Measurements from ENCODE around the gene ZIC5.

Gene ZIC5

DNA sequence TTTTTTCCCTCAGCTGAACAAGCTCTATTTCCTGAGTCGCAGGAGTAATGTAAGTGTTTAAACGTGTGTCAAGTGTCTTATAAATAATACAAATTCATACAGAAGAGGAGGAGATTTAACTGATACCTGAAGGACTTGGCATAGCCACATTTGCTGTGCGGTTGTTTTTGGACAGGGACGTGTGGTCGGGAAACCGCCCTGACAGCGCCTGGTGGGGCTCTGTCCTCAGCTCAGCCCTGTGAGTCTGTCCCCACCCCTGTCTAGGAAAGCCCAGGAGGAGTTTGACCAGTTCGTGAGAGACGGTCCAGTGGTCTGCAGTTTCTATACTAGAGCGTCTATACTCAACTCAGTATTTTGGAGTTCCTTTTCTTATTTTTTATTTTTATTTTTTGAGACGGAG lies 26.7 kb upstream of the ZIC5 start:
- H3K9me2 ChIP-seq (replicated peaks; ENCODE audit: insufficient read depth, low read length): no peaks in the 10 kb centered on the region
- H3K36me3 ChIP-seq (ENCODE audit: low read length): no peaks in the 10 kb centered on the region
- no peaks in the 10 kb centered on the region for H3F3A ChIP-seq (ENCODE audit: insufficient read depth)
- TF ChIP-seq EZH2phosphoT487 (conservative IDR thresholded peaks at IDR 0.05; ENCODE audit: low read length): no peak
- TF ChIP-seq, protein P1, sequence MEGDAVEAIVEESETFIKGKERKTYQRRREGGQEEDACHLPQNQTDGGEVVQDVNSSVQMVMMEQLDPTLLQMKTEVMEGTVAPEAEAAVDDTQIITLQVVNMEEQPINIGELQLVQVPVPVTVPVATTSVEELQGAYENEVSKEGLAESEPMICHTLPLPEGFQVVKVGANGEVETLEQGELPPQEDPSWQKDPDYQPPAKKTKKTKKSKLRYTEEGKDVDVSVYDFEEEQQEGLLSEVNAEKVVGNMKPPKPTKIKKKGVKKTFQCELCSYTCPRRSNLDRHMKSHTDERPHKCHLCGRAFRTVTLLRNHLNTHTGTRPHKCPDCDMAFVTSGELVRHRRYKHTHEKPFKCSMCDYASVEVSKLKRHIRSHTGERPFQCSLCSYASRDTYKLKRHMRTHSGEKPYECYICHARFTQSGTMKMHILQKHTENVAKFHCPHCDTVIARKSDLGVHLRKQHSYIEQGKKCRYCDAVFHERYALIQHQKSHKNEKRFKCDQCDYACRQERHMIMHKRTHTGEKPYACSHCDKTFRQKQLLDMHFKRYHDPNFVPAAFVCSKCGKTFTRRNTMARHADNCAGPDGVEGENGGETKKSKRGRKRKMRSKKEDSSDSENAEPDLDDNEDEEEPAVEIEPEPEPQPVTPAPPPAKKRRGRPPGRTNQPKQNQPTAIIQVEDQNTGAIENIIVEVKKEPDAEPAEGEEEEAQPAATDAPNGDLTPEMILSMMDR (IDR thresholded peaks at IDR 0.05; ENCODE audit: insufficient read depth, low read length, poor library complexity, severe bottlenecking): no peak
- H3K4me2 ChIP-seq (ENCODE audit: low read depth, low read length, poor library complexity, severe bottlenecking): no peak overlapping the region
- no peak overlapping the region for H2AFZ ChIP-seq (ENCODE audit: low read depth, low read length, severe bottlenecking)
- H3K9me3 ChIP-seq (ENCODE audit: insufficient read depth, low read length): no peaks in the 10 kb centered on the region
- H3K4me3 ChIP-seq (ENCODE audit: insufficient read depth, low read length, poor library complexity, severe bottlenecking): no peak overlapping the region
- H3K27me3 ChIP-seq (ENCODE audit: low read length): no peaks in the 10 kb centered on the region
- no peaks in the 10 kb centered on the region for H3K79me2 ChIP-seq (ENCODE audit: insufficient read depth, low read length)
- H4K20me1 ChIP-seq (ENCODE audit: low read depth, low read length): no peaks in the 10 kb centered on the region
- H3K27ac ChIP-seq (ENCODE audit: low read depth, low read length): no peak overlapping the region
- H3K9ac ChIP-seq (ENCODE audit: low read length): no peak overlapping the region

DNA sequence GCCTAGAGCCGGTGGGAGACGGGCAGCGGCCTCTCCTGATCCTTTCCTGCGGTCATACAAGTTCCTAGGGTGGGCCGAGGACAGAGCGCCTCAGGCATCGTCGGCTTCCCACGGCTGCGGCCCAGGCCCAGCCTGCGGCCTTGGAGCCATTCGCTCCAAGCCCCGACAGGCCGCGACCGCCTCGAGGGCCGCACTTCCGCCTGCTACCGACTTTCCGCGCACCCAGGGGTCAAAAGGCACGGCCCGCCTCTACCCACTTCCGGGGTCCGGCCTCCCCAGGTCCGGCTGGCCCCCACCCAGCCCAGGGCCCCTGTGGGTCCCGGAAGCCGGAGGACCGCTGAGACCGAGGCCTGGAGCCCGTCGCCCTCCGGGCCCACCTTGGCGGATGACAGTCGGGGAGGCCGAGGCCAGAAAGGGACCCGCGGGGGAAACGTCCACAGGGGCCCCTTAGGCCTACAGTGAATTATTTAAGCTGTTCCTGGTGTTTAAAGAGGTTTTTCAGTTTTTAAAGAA lies 26.2 kb upstream of the ZIC5 start:
- H4K20me1 ChIP-seq (ENCODE audit: low read depth, low read length): no peaks in the 10 kb centered on the region
- no peaks in the 10 kb centered on the region for H3K9me2 ChIP-seq (replicated peaks; ENCODE audit: insufficient read depth, low read length)
- H3K27me3 ChIP-seq (ENCODE audit: low read length): no peaks in the 10 kb centered on the region
- H3K4me3 ChIP-seq (ENCODE audit: insufficient read depth, low read length, poor library complexity, severe bottlenecking): no peak overlapping the region
- H2AFZ ChIP-seq (ENCODE audit: low read depth, low read length, severe bottlenecking): no peak overlapping the region
- H3K9me3 ChIP-seq (ENCODE audit: insufficient read depth, low read length): no peaks in the 10 kb centered on the region
- no peaks in the 10 kb centered on the region for H3K79me2 ChIP-seq (ENCODE audit: insufficient read depth, low read length)
- no peak overlapping the region for H3K9ac ChIP-seq (ENCODE audit: low read length)
- no peaks in the 10 kb centered on the region for H3K36me3 ChIP-seq (ENCODE audit: low read length)
- H3K27ac ChIP-seq (ENCODE audit: low read depth, low read length): no peak overlapping the region
- H3F3A ChIP-seq (ENCODE audit: insufficient read depth): no peaks in the 10 kb centered on the region
- no peak overlapping the region for H3K4me2 ChIP-seq (ENCODE audit: low read depth, low read length, poor library complexity, severe bottlenecking)
- no peak for TF ChIP-seq EZH2phosphoT487 (conservative IDR thresholded peaks at IDR 0.05; ENCODE audit: low read length)
- TF ChIP-seq, protein P1 (IDR thresholded peaks at IDR 0.05; ENCODE audit: insufficient read depth, low read length, poor library complexity, severe bottlenecking): no peak

DNA sequence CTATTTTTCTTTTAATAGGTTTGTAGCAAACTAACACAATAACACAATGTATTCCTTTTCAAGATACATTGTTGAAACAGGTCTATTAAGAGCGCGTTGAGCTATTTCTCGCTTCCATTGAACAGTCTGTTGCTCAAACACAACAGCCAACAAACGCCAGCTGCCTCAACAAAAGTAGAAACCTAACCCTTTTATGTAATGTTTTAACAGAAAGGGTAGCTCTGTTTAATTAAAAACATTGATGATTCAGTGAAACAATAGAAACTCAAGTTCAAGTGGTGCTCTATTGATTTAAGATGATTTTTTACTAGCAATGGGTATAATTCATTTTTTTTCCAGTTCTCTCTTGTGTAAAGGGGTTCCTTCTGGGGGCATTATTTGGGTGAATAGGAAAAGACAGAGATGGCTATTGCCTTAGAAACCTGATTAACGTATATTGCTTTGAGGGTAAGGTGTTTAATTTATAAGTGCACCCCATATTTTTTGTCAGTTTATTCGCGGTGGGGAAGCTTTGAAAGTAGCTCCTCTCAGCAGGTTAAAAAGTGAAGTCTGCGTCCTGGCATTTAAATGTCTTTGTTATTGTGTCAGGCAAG lies 24.9 kb upstream of the ZIC5 start:
- H3K9me3 ChIP-seq (ENCODE audit: insufficient read depth, low read length): no peaks in the 10 kb centered on the region
- TF ChIP-seq EZH2phosphoT487 (conservative IDR thresholded peaks at IDR 0.05; ENCODE audit: low read length): no peak
- TF ChIP-seq, protein P1 (IDR thresholded peaks at IDR 0.05; ENCODE audit: insufficient read depth, low read length, poor library complexity, severe bottlenecking): no peak
- H3K27me3 ChIP-seq (ENCODE audit: low read length): no peaks in the 10 kb centered on the region
- no peak overlapping the region for H3K4me3 ChIP-seq (ENCODE audit: insufficient read depth, low read length, poor library complexity, severe bottlenecking)
- H3K27ac ChIP-seq (ENCODE audit: low read depth, low read length): no peak overlapping the region
- H3K36me3 ChIP-seq (ENCODE audit: low read length): no peaks in the 10 kb centered on the region
- H3K9me2 ChIP-seq (replicated peaks; ENCODE audit: insufficient read depth, low read length): no peaks in the 10 kb centered on the region
- no peak overlapping the region for H3K4me2 ChIP-seq (ENCODE audit: low read depth, low read length, poor library complexity, severe bottlenecking)
- no peak overlapping the region for H3K9ac ChIP-seq (ENCODE audit: low read length)
- H4K20me1 ChIP-seq (ENCODE audit: low read depth, low read length): no peaks in the 10 kb centered on the region
- H3F3A ChIP-seq (ENCODE audit: insufficient read depth): no peaks in the 10 kb centered on the region
- H2AFZ ChIP-seq (ENCODE audit: low read depth, low read length, severe bottlenecking): no peak overlapping the region
- no peaks in the 10 kb centered on the region for H3K79me2 ChIP-seq (ENCODE audit: insufficient read depth, low read length)
